ENCODE results near the gene CIB1. TPM values are rescaled to one million over a fixed set of nuclear protein-coding genes. Genes with fewer than 3 reads are reported as not detected.

CIB1 gene
- total and polyA plus RNA-seq, 7 donors, result 18.6 to 436 (median 35.7) TPM

GRCh38 chr15:90191794-90192509 lies 41.8 kb downstream of the CIB1 start:
- 9 to 17% methylated on average over 7 of the region's 7 CpGs for WGBS, 2 donors
- Histone ChIP-seq H3K36me3 (no peaks in the 10 kb centered on the region), H3K27me3 (no peaks in the 10 kb centered on the region), H3K9me3 (no peaks in the 10 kb centered on the region), H3K4me3 (no peak overlapping the region), H3K27ac (peak overlapping the region; percentile 96 to 99 (median 97)), H3K4me1 (peaks cover 0 to 80% (median 64%) of the 10 kb centered on the region in 4 donors)
- intact Hi-C loops (cut with DNase I), result no loop called here
- no peak for TF ChIP-seq CTCF (IDR thresholded peaks at IDR 0.05)
- no peak for TF ChIP-seq EP300 (IDR thresholded peaks at IDR 0.05)
- TF ChIP-seq POLR2AphosphoS5 (IDR thresholded peaks at IDR 0.05), result peak in 3 of 4 donors; percentile 26 to 62 (median 51)
- peak in 1 of 2 donors; percentile 15 for TF ChIP-seq POLR2A (IDR thresholded peaks at IDR 0.05)
- DNase-seq, result peak; percentile 95

GRCh38 chr15:90191344-90191687 lies 42.4 kb downstream of the CIB1 start:
- TF ChIP-seq POLR2A (IDR thresholded peaks at IDR 0.05) (no peak), EP300 (IDR thresholded peaks at IDR 0.05) (no peak), POLR2AphosphoS5 (IDR thresholded peaks at IDR 0.05) (no peak), CTCF (IDR thresholded peaks at IDR 0.05) (no peak)
- Histone ChIP-seq H3K27me3 (no peaks in the 10 kb centered on the region), H3K4me3 (no peak overlapping the region), H3K4me1 (peaks cover 0 to 86% (median 70%) of the 10 kb centered on the region in 4 donors), H3K9me3 (no peaks in the 10 kb centered on the region), H3K27ac (peak overlapping the region; percentile 96 to 99 (median 97)), H3K36me3 (no peaks in the 10 kb centered on the region)
- intact Hi-C loops (cut with DNase I), result no loop called here
- DNase-seq, result no peak
- 27 to 47% methylated on average over 3 of the region's 3 CpGs for WGBS, 2 donors

- intact Hi-C loops (cut with DNase I), result no loop called here
- Histone ChIP-seq H3K4me1 (peaks cover 0 to 91% (median 75%) of the 10 kb centered on the region in 4 donors), H3K4me3 (no peak overlapping the region), H3K27ac (peak overlapping the region; percentile 96 to 99 (median 97)), H3K27me3 (no peaks in the 10 kb centered on the region), H3K36me3 (no peaks in the 10 kb centered on the region), H3K9me3 (no peaks in the 10 kb centered on the region)
- DNase-seq, result no peak
- no peak for TF ChIP-seq EP300 (IDR thresholded peaks at IDR 0.05)
- TF ChIP-seq POLR2A (IDR thresholded peaks at IDR 0.05), result no peak
- 27 to 61% methylated on average over 10 of the region's 10 CpGs for WGBS, 2 donors
Observed at GRCh38 chr15:90190606-90191343, 43.0 kb downstream of the CIB1 start.

- 82 to 86% methylated on average over 10 of the region's 10 CpGs for WGBS, 2 donors
- H3K36me3 ChIP-seq, result no peaks in the 10 kb centered on the region
- H3K27me3 ChIP-seq, result no peaks in the 10 kb centered on the region
- H3K4me1 ChIP-seq, result peaks cover 0 to 89% (median 81%) of the 10 kb centered on the region in 4 donors
- DNase-seq, result no peak
- TF ChIP-seq POLR2A (IDR thresholded peaks at IDR 0.05) (no peak), EP300 (IDR thresholded peaks at IDR 0.05) (no peak), CTCF (IDR thresholded peaks at IDR 0.05) (no peak), POLR2AphosphoS5 (IDR thresholded peaks at IDR 0.05) (no peak)
- H3K4me3 ChIP-seq, result no peak overlapping the region
- intact Hi-C loops (cut with DNase I), result no loop called here
- peak overlapping the region; percentile 96 to 99 (median 97) for H3K27ac ChIP-seq
- no peaks in the 10 kb centered on the region for H3K9me3 ChIP-seq
Observed at GRCh38 chr15:90189781-90190467, 43.8 kb downstream of the CIB1 start.
